SHP77 (cell line): ENCODE results near the gene SH3RF3.

ENCODE experiments used
- DNase-seq, 2 experiments: peaks; one replicate each; lab custom pipeline; 2025; lab: John Stamatoyannopoulos, UW

Gene SH3RF3

DNA sequence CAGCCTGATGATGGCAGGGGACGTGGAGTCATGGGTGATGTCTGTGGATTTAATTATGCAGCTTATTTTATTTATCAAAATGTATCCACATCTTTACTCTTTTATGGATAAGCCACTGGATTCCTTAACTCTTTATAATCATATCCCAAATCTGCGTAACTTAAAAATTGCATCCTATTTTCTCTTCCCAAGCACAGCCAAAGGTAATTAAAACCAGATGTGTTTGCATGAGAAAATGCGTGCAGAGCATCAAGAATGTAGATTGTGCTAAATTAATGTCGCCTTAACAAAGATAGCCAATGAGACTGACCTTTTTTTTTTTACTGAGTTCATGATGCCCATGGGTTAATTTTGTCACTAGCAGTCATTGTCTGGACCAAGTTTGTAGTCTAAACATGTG is 10.0 kb downstream of the SH3RF3 start:
- no peak for DNase-seq

- no peak for DNase-seq
These were observed 10.9 kb downstream of the SH3RF3 start for GRCh38 chr2:109139865-109140396.

GRCh38 chr2:109141006-109141600 is 12.1 kb downstream of the SH3RF3 start:
- DNase-seq: no peak

DNA sequence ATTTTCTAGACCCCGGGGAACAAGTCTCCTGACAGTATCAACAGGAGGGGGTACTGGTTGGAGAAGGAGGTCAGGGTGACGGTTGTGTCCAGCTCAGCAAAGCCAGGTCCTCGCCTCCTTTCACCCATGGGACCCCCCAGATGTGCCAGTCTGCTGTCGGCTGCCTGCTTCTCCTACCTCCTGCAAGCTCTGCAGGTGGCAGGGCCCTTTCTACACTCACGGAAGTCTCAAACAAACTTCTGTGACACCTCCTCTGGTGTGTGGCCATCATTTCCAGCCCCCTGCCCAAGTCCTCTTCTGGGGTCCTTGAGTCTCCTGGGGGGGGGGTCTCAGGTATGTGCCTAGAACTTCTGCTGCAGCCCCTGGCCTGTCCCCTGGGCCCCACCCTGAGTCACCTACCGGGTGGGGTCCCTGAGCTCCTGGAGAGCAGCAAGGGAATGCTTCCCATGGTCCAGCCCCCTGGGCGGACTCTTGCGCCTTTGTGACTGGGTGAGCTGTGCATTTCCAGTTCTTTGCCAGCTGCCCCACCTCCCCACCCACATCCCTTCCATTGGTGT is 12.8 kb downstream of the SH3RF3 start:
- DNase-seq: no peak

DNA sequence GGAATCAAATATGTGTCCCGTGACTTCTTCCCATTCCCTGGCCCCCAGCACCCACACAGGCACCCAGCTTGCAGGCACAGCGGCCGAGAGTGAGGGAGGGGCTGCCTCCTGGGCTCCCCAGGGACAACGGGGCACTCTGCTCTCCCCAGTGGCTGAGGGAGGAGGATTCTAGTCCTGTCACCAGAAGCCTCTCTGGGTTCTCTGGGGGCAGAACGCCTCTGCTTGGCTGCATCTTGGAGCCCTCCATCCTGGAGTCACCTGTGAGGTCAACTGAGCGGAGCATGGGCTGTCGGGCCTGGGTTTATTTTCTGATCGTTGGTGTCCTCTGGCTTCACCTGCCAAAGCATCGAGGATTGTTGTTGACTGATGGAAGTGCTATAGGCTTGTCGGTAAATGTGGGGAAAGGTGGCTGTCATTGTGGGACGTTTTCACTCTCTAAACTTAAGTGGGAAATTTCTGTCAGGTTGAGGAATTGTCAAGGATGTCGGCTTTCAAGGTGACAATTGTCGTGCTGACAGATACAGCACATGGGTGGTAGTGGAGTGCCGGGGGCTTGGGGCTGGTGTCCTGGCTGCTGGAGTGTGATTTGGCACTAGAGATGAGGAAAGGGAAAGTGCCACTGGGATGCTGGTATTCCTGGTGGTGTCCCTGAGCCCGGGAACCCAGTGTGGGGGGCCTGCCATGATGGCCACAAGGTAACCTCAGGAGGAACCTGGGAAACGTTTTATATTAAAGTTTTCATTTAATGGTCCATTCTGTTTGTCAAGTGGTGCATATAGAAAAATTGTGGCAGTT is 13.6 kb downstream of the SH3RF3 start:
- no peak for DNase-seq

- no peak for DNase-seq
These were observed 14.5 kb downstream of the SH3RF3 start for GRCh38 chr2:109143214-109144187.

DNA sequence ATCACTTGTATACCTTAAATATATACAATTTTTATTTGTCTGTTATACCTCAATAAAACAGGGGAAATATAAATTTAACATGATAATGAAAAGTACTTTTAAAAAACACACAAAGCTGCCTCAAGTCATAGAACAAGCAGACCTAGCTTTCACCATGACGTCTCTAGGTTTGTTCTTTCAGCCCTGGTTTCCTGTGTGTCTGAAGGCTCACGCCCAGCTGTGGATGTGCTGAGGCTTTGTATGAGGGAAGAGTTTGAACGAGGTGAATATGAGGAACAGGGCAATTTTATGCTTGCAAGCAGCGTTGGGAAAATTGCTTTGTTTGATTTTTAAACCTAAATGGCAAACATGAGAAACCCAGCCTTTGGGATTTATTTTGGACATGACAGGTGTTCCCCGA is 15.3 kb downstream of the SH3RF3 start:
- DNase-seq: no peak

DNA sequence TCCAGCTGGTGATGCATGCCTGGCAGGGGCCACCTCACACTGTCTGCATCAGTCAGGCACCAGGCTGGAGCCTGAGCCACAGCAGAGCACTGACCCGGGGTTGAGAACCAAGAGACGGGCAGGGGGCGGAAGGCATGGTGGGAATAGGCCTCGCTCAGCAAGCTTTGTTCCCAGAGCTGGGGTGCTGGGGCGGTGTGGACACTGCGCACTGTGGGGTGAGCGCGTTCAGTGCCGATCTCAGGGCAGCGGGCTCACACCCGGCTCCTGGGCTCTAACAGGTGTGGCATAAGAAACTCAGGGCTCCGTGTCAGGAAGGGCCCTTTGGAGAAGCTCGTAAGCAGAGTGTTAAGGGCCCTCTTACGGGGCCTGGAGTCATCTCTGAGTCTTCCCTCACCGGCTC is 15.7 kb downstream of the SH3RF3 start:
- no peak for DNase-seq

GRCh38 chr2:109145286-109145685 is 16.3 kb downstream of the SH3RF3 start:
- DNase-seq: no peak

DNA sequence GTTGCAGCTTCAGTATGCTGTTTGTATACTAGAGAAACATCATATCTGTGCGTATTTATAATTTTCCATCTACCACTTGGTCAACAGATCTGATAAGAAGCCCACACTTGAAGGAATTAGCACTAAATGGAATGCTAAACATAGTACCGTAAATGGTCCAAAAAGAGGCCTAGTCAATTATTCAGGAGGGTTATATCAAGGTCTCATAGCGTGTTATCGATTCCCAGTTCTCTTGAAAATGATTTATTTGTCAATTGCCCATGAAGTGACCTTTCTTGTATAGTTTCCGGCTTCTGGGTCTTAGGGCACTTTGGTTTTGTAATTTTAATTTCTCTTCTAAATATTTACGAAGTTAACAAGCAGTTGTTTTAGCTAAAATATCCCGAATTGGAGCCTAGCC is 18.4 kb downstream of the SH3RF3 start:
- DNase-seq: no peak

- no peak for DNase-seq
These were observed 19.2 kb downstream of the SH3RF3 start for GRCh38 chr2:109148117-109148746.

- no peak for DNase-seq
These were observed 20.1 kb downstream of the SH3RF3 start for GRCh38 chr2:109148991-109149645.

DNA sequence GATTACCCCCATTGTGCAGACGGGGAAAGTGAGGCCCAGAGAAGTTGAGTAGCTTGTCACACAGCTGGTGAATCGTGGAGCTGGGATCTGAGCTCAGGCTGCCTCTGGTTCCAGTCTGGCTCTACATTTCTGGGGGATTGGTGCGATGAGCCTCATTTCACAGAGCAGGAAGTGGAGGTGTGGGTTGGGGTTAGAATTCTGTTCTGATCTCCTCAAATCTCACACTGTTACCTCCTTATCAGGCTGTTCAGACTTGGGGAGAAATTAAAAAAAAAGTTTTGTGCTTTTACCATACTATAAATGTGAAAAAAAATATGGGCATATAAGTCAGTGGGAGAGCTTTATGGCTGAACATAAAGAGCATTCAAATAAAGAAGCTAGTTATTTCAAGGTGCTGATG is 21.6 kb downstream of the SH3RF3 start:
- DNase-seq: no peak

DNA sequence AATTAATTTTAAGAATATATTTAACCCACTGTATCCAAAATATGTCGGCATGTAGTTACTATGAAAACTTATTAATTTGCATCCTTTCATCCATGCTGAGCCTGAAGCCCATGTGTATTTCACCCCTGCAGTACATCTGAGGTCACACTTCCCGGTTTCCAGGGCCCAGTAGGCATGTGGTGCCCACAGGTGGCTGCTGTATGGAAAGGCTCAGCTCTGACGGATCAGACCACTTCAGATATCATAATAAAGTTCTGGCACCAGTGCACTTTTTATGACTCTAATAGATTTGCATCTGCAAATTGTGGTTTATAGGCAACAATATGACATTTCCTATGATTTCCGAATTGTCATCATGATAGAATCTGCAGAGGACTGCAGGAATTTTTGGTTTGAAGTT is 22.5 kb downstream of the SH3RF3 start:
- no peak for DNase-seq

- no peak for DNase-seq
These were observed 24.2 kb downstream of the SH3RF3 start for GRCh38 chr2:109153005-109153784.

- DNase-seq: no peak
These were observed 24.8 kb downstream of the SH3RF3 start for GRCh38 chr2:109153807-109154206.

- DNase-seq: no peak
These were observed 25.2 kb downstream of the SH3RF3 start for GRCh38 chr2:109154226-109154625.

DNA sequence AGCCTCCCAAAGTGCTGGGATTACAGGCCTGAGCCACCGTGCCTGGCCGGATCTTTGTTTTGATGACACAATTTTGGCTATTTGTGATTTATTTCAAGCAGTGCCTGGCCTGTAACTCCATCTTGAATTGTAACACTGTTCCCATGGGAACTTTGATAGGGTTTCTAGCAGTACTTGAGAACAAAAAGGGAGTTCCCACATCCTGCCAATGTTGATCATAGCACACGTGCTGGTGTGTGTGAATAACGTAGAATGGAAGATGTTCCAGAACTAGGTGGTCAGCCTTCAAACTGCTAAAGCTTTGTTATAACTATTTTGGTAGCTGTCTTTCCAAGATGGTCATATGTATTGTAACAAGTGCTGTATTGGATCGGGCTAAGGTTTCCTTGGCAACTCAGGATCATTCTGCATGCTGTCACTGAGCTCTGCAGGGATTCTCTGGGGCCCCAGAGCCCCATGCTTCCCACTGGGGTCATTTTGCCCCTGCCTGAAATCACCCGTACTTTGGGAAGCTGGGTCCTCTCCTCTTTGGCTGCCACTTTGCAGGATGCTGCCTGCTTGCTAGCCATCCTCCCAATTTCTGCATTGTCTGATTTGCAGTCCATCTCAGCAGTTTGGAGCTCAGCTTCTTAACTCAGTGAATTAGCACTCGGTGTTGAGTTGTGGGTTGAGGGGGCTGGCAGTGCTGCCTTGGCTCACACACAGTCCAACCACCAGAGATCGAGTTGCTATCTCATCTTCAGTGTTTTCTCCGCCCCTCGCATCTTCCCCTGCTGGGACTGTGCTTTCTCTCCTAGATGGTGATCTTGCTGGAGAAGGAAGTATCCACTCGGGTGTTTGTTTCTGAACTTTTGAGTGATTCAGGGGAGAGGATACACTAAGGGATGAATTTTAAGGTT is 26.8 kb downstream of the SH3RF3 start:
- no peak for DNase-seq

GRCh38 chr2:109157563-109158105 is 28.6 kb downstream of the SH3RF3 start:
- no peak for DNase-seq
